ENCODE measurements around the gene GLYATL2. TPM values are rescaled to one million over a fixed set of nuclear protein-coding genes. Genes with fewer than 3 reads are reported as not detected.

GLYATL2 gene
- total RNA-seq, 1 donor from 2014 or later = 0.62 TPM

- H3K27me3 Mint-ChIP-seq (ENCODE audit: unreplicated experiment) = no peaks in the 10 kb centered on the region
- no peaks in the 10 kb centered on the region for H3K4me1 Mint-ChIP-seq (ENCODE audit: unreplicated experiment)
- no peak overlapping the region for H3K27ac Mint-ChIP-seq (ENCODE audit: unreplicated experiment)
- H3K9me3 Mint-ChIP-seq (ENCODE audit: unreplicated experiment) = peaks cover 6% of the 10 kb centered on the region
- DNase-seq (ENCODE audit: low spot score) = no peak
- H3K4me3 Mint-ChIP-seq (ENCODE audit: unreplicated experiment) = no peak overlapping the region
- no peak for TF ChIP-seq CTCF (IDR thresholded peaks at IDR 0.05; ENCODE audit: unreplicated experiment)
- no peaks in the 10 kb centered on the region for H3K36me3 Mint-ChIP-seq (ENCODE audit: low read depth, unreplicated experiment)
Observed at GRCh38 chr11:58805065-58805464, 39.4 kb downstream of the GLYATL2 start.

DNA sequence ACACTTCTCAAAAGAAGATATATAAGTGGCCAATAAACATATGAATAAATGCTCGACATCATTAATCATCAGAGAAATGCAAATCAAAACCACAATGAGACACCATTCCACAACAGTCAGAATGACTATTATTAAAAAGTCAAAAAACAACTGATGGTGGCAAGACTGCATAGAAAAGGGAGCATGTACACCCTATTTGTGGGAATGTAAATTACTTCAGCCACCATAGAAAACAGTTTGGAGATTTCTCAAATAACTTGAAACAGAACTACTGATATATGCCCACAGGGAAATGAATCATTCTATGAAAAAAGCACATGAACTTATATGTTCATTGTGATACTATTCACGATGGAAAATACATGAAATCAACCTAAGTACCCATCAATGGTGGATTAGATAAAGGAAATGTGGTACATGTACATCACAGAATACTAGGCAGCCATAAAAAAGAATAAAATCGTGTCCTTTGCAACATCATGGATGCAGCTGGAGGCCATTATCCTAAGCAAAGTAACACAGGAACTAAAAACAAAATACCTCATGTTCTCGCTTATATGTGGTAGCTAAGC, 42.4 kb downstream of the GLYATL2 start:
- Mint-ChIP-seq H3K27ac (ENCODE audit: unreplicated experiment) (no peak overlapping the region), H3K27me3 (ENCODE audit: unreplicated experiment) (no peaks in the 10 kb centered on the region), H3K4me1 (ENCODE audit: unreplicated experiment) (no peaks in the 10 kb centered on the region), H3K36me3 (ENCODE audit: low read depth, unreplicated experiment) (no peaks in the 10 kb centered on the region), H3K9me3 (ENCODE audit: unreplicated experiment) (no peaks in the 10 kb centered on the region), H3K4me3 (ENCODE audit: unreplicated experiment) (no peak overlapping the region)
- no peak for TF ChIP-seq CTCF (IDR thresholded peaks at IDR 0.05; ENCODE audit: unreplicated experiment)
- no peak for DNase-seq (ENCODE audit: low spot score)

DNA sequence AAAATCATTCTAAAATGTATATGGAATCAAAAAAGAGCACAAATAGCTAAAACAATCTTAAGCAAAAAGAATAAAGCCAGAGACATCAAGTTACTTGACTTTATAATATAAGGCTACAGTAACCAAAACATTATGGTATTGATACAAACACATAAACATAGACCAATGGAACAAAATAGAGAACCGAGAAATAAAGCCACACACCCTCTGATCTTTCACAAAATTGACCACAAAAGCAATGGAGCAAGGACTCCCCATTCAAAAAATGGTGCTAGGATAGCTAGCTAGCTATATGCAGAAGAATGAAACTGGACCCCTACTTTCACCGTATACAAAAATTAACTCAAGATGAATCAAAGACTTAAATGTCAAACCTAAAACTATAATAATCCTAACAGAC, 43.2 kb downstream of the GLYATL2 start:
- H3K27ac Mint-ChIP-seq (ENCODE audit: unreplicated experiment) = no peak overlapping the region
- TF ChIP-seq CTCF (IDR thresholded peaks at IDR 0.05; ENCODE audit: unreplicated experiment) = no peak
- no peaks in the 10 kb centered on the region for H3K9me3 Mint-ChIP-seq (ENCODE audit: unreplicated experiment)
- H3K36me3 Mint-ChIP-seq (ENCODE audit: low read depth, unreplicated experiment) = no peaks in the 10 kb centered on the region
- H3K4me1 Mint-ChIP-seq (ENCODE audit: unreplicated experiment) = no peaks in the 10 kb centered on the region
- H3K4me3 Mint-ChIP-seq (ENCODE audit: unreplicated experiment) = no peak overlapping the region
- H3K27me3 Mint-ChIP-seq (ENCODE audit: unreplicated experiment) = no peaks in the 10 kb centered on the region
- no peak for DNase-seq (ENCODE audit: low spot score)

DNA sequence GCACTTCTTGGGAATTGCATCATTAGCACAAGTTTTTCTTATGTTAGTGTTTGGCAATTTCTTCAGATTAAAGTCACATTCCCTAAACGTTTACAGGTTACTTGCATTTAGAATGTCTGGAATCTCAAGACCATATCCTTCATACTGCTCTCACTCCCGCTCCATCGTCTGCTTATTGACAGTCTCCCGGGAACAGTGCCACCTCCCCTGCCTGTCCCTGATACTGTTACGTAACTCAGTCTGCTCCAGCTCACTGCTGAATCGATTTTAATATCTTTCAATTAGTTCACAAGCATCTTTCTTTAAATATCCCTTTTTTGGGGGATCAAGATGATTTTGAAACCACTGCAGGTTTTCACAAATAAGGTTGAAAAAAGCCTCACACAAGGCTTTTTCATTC, 48.2 kb downstream of the GLYATL2 start:
- no peak overlapping the region for H3K4me3 Mint-ChIP-seq (ENCODE audit: unreplicated experiment)
- no peak for DNase-seq (ENCODE audit: low spot score)
- no peak overlapping the region for H3K27ac Mint-ChIP-seq (ENCODE audit: unreplicated experiment)
- H3K4me1 Mint-ChIP-seq (ENCODE audit: unreplicated experiment) = no peaks in the 10 kb centered on the region
- no peaks in the 10 kb centered on the region for H3K9me3 Mint-ChIP-seq (ENCODE audit: unreplicated experiment)
- no peaks in the 10 kb centered on the region for H3K36me3 Mint-ChIP-seq (ENCODE audit: low read depth, unreplicated experiment)
- H3K27me3 Mint-ChIP-seq (ENCODE audit: unreplicated experiment) = peaks cover 1% of the 10 kb centered on the region
- TF ChIP-seq CTCF (IDR thresholded peaks at IDR 0.05; ENCODE audit: unreplicated experiment) = no peak

DNA sequence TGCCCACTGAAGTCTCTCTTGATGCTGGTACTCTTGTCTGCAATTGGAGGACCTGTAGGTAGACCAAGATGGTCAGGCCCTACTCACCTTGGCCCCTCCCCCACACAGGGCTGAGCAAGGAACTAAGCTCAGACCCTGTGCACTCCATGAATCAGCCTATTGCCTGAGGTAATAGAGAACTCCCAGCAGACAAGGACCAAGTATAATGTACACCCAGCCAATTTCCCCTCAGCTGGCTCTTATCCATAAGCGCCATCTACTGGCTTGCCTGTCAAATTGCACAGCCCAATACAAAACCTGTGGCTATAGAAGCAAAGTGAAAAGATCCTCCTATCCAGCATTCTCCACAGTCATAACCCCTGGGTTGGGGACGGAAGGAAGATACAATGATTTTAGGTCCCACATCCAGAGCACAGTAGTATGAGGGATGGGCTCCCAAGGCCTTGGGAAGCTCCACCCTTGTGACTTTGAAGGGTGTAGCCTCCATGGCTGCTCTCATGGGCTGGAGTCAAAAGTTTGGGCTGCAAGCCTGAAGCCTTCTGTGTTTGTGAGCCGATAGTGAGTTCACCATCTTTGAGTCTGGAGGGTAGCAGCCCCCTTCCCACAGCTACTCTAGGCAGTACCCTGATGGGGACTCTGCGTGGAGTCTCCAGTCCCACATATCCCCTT, 56.0 kb downstream of the GLYATL2 start:
- peak; percentile 60 for TF ChIP-seq CTCF (IDR thresholded peaks at IDR 0.05; ENCODE audit: unreplicated experiment)
- H3K27ac Mint-ChIP-seq (ENCODE audit: unreplicated experiment) = no peak overlapping the region
- no peaks in the 10 kb centered on the region for H3K9me3 Mint-ChIP-seq (ENCODE audit: unreplicated experiment)
- H3K4me3 Mint-ChIP-seq (ENCODE audit: unreplicated experiment) = no peak overlapping the region
- H3K36me3 Mint-ChIP-seq (ENCODE audit: low read depth, unreplicated experiment) = peaks cover 4% of the 10 kb centered on the region
- H3K4me1 Mint-ChIP-seq (ENCODE audit: unreplicated experiment) = no peaks in the 10 kb centered on the region
- DNase-seq (ENCODE audit: low spot score) = peak; percentile 41
- H3K27me3 Mint-ChIP-seq (ENCODE audit: unreplicated experiment) = no peaks in the 10 kb centered on the region
